ENCODE results near the gene CTNNAL1.
A peak's percentile ranks its signal among the peaks of the same experiment; 100 is the strongest.
"Not testable (repeated sequence)": the region's sequence is repeated elsewhere in the genome, so short reads cannot be mapped to it uniquely, and the experiment has no call there.

Gene CTNNAL1

GRCh38 chr9:108978205-108978604 is 35.1 kb downstream of the CTNNAL1 start:
- no peak for DNase-seq

GRCh38 chr9:108973895-108974294 is 39.4 kb downstream of the CTNNAL1 start:
- DNase-seq, result no peak

- no peak for DNase-seq
Measured at GRCh38 chr9:108972626-108973209, 40.6 kb downstream of the CTNNAL1 start.

GRCh38 chr9:108972186-108972585 is 41.1 kb downstream of the CTNNAL1 start:
- no peak for DNase-seq

GRCh38 chr9:108971392-108971791 is 41.9 kb downstream of the CTNNAL1 start:
- not testable (repeated sequence) for DNase-seq

GRCh38 chr9:108967916-108968315 is 45.4 kb downstream of the CTNNAL1 start:
- DNase-seq, result no peak

- DNase-seq, result no peak
Measured at GRCh38 chr9:108963459-108964143, 49.7 kb downstream of the CTNNAL1 start.

- no peak for DNase-seq
Measured at GRCh38 chr9:108961151-108961550, 52.1 kb downstream of the CTNNAL1 start.

GRCh38 chr9:108960331-108960730 is 53.0 kb downstream of the CTNNAL1 start:
- no peak for DNase-seq

- DNase-seq, result no peak
Measured at GRCh38 chr9:108956631-108957026, 56.7 kb downstream of the CTNNAL1 start.

- DNase-seq, result no peak
Measured at GRCh38 chr9:108956022-108956630, 57.2 kb downstream of the CTNNAL1 start.

GRCh38 chr9:108953983-108954574 is 59.2 kb downstream of the CTNNAL1 start:
- DNase-seq, result no peak

- DNase-seq, result no peak
Measured at GRCh38 chr9:108951578-108951977, 61.7 kb downstream of the CTNNAL1 start.

- no peak for DNase-seq
Measured at GRCh38 chr9:108950168-108950567, 63.1 kb downstream of the CTNNAL1 start.

- no peak for DNase-seq
Measured at GRCh38 chr9:108939975-108940374, 73.3 kb downstream of the CTNNAL1 start.

- no peak for DNase-seq
Measured at GRCh38 chr9:108937561-108938305, 75.6 kb downstream of the CTNNAL1 start.

- peak; percentile 81 for DNase-seq
Measured at GRCh38 chr9:108934323-108934893, 78.9 kb downstream of the CTNNAL1 start, which contains the start of gene ABITRAM. TSS of gene ABITRAM (plus strand) at chr9:108934400. CDS start at chr9:108934487, 87 bp downstream.

GRCh38 chr9:108933718-108934322 is 79.5 kb downstream of the CTNNAL1 start, which contains the start of gene ELP1:
TSS of gene ELP1 (minus strand) at chr9:108934124. CDS start at chr9:108931146, 2,978 bp downstream.
- DNase-seq, result peak; percentile 88

GRCh38 chr9:108933231-108933717 is 80.0 kb downstream of the CTNNAL1 start:
- DNase-seq, result no peak

- DNase-seq, result no peak
Measured at GRCh38 chr9:108928386-108928785, 84.9 kb downstream of the CTNNAL1 start.

- no peak for DNase-seq
Measured at GRCh38 chr9:108924466-108924865, 88.8 kb downstream of the CTNNAL1 start.

GRCh38 chr9:108921200-108921599 is 92.1 kb downstream of the CTNNAL1 start:
- no peak for DNase-seq
